Lower leg skin (tissue), 4 donors: Measurements from ENCODE around the gene NUAK2. TPM values are rescaled to one million over a fixed set of nuclear protein-coding genes. Genes with fewer than 3 reads are reported as not detected.

Experiments
- DNase-seq, 2 donors: peaks; one replicate each; pipeline ENCODE4 v3.0.0-alpha.2; 2019; ENCODE audit warnings: low spot score in 2 of 2
- H3K4me3 ChIP-seq: fragments of 200-600 bp; sonication (generic); 2 replicates; pipeline ENCODE4 v1.5.1; 2017; ENCODE audit warnings: mild to moderate bottlenecking, low read depth; ENCODE audit not compliant: poor library complexity, severe bottlenecking
- POLR2A ChIP-seq, 2 donors: fragments of 450-650 bp; IDR thresholded peaks; one replicate each; pipeline ENCODE4 v1.6.1; 2016 to 2017; ENCODE audit warnings: antibody characterized with exemption in 2 of 2, mild to moderate bottlenecking in 1 of 2, moderate library complexity in 1 of 2
- WGBS, 2 donors: methylation state at CpG; one replicate each; pipeline ENCODE4 v1.1.5; 2018; 5-methylcytosine and 5-hydroxymethylcytosine counted together
- intact Hi-C: fragments of 100-400 bp; cut with DNase I; formaldehyde crosslinking; loops from one replicate; pipeline ENCODE4 v1.15.0; 2023; ENCODE audit warnings: low total_unique reads
- total RNA-seq, 4 donors: library from RNA; depleted of rRNA; stranded (reverse); fragments of >200 nt; gene quantifications; one replicate each; pipeline ENCODE4 v1.1.0, GENCODE V29; 2016
- TF ChIP-seq, protein P1 (sequence below), 3 donors: fragments of 450-650 bp; IDR thresholded peaks; one replicate each; pipeline ENCODE4 v1.5.1; 2016; ENCODE audit warnings: antibody characterized with exemption in 3 of 3, mild to moderate bottlenecking in 3 of 3, moderate library complexity in 2 of 3

NUAK2 gene
- total RNA-seq, 4 donors from 2014 or later, result 31.9 to 39.2 (median 32.3) TPM

GRCh38 chr1:205273551-205273982 is 48.0 kb downstream of the NUAK2 start:
- 7% methylated on average over 7 of the region's 7 CpGs for WGBS, 2 donors
- peak; percentile 83 to 97 for DNase-seq
- intact Hi-C loops, result no loop called here
- TF ChIP-seq, protein P1, sequence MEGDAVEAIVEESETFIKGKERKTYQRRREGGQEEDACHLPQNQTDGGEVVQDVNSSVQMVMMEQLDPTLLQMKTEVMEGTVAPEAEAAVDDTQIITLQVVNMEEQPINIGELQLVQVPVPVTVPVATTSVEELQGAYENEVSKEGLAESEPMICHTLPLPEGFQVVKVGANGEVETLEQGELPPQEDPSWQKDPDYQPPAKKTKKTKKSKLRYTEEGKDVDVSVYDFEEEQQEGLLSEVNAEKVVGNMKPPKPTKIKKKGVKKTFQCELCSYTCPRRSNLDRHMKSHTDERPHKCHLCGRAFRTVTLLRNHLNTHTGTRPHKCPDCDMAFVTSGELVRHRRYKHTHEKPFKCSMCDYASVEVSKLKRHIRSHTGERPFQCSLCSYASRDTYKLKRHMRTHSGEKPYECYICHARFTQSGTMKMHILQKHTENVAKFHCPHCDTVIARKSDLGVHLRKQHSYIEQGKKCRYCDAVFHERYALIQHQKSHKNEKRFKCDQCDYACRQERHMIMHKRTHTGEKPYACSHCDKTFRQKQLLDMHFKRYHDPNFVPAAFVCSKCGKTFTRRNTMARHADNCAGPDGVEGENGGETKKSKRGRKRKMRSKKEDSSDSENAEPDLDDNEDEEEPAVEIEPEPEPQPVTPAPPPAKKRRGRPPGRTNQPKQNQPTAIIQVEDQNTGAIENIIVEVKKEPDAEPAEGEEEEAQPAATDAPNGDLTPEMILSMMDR (IDR thresholded peaks at IDR 0.05), result peak in 2 of 3 donors; percentile 2 to 93
- no peak for TF ChIP-seq POLR2A (IDR thresholded peaks at IDR 0.05)
- H3K4me3 ChIP-seq, result no peak overlapping the region

- no peak overlapping the region for H3K4me3 ChIP-seq
- TF ChIP-seq, protein P1 (IDR thresholded peaks at IDR 0.05), result no peak
- no peak for TF ChIP-seq POLR2A (IDR thresholded peaks at IDR 0.05)
- 75 to 92% methylated on average over 3 of the region's 3 CpGs for WGBS, 2 donors
- DNase-seq, result no peak
- intact Hi-C loops, result no loop called here
Measured at GRCh38 chr1:205272536-205272935, 49.0 kb downstream of the NUAK2 start.

DNA sequence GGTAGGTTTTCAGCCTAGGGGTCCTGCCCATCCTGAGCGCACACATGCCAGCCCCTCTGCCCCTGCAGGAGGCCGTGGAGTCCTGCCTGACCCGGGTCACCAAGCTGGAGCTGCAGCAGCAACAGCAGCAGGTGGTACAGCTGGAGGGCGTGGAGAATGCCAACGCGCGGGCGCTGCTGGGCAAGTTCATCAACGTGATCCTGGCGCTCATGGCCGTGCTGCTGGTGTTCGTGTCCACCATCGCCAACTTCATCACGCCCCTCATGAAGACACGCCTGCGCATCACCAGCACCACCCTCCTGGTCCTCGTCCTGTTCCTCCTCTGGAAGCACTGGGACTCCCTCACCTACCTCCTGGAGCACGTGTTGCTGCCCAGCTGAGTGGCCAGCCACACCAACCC is 49.8 kb downstream of the NUAK2 start:
- DNase-seq, result no peak
- TF ChIP-seq, protein P1 (IDR thresholded peaks at IDR 0.05), result no peak
- TF ChIP-seq POLR2A (IDR thresholded peaks at IDR 0.05), result no peak
- H3K4me3 ChIP-seq, result no peak overlapping the region
- 70 to 81% methylated on average over 18 of the region's 18 CpGs for WGBS, 2 donors
- intact Hi-C loops, result no loop called here

- intact Hi-C loops, result no loop called here
- WGBS, 2 donors, result 51 to 70% methylated on average over 8 of the region's 8 CpGs
Measured at GRCh38 chr1:205271277-205271676, 50.3 kb downstream of the NUAK2 start.

DNA sequence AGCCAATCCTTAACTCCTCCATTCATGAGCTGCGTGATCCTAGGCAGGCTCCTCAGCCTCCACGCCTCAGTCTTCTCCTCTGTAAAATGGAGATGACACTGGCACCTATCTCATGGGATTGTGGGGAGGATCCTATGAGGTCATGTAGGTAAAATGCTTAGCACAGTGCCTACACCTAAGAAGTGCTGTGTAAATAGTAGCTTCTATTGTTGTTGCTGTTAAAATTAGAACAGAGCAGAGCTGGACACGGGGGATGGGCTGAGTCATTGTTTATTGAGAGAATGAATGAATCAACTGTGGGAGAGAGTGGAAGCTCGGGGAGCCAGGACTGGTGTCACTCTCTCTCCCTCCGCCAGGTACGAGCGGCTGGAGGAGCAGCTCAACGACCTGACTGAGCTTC is 50.8 kb downstream of the NUAK2 start:
- DNase-seq, result no peak
- intact Hi-C loops, result no loop called here
- H3K4me3 ChIP-seq, result no peak overlapping the region
- 53 to 76% methylated on average over 8 of the region's 8 CpGs for WGBS, 2 donors
- no peak for TF ChIP-seq POLR2A (IDR thresholded peaks at IDR 0.05)
- TF ChIP-seq, protein P1 (IDR thresholded peaks at IDR 0.05), result no peak

More at GRCh38 chr1:205271277-205271676, 50.3 kb downstream of the NUAK2 start:
- H3K4me3 ChIP-seq, result no peak overlapping the region
- no peak for TF ChIP-seq POLR2A (IDR thresholded peaks at IDR 0.05)
- TF ChIP-seq, protein P1 (IDR thresholded peaks at IDR 0.05), result no peak
- DNase-seq, result no peak

DNA sequence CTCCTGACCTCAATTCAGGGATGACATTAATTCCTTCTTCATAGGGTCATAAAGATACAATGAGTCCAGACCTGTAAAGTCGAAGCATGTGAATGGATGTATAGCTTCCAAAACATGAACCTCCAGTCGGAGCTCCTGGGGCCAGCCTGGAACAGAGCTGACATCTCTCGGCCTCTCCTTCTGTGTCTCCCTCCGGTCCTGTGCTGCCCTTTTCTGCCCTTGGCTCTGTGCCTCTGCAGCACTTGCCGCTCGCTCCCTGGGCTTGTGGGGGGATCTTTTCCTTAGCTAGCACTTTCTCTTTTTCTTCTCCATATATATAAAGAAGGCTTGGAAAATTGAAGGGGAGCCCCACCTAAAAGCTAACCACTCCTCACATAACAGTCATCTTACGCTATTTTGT is 51.3 kb downstream of the NUAK2 start:
- intact Hi-C loops, result no loop called here
- WGBS, 2 donors, result 74 to 95% methylated on average over 7 of the region's 7 CpGs
- DNase-seq, result no peak
- TF ChIP-seq POLR2A (IDR thresholded peaks at IDR 0.05), result no peak
- TF ChIP-seq, protein P1 (IDR thresholded peaks at IDR 0.05), result no peak
- H3K4me3 ChIP-seq, result no peak overlapping the region
